Keratinocyte (primary cell): ENCODE measurements around the gene HDAC5. TPM values are rescaled to one million over a fixed set of nuclear protein-coding genes. Genes with fewer than 3 reads are reported as not detected.
"Not testable (repeated sequence)": the region's sequence is repeated elsewhere in the genome, so short reads cannot be mapped to it uniquely, and the experiment has no call there.

Experiments
- DNase-seq: peaks from one replicate; pipeline ENCODE4 v3.0.0-alpha.2; 2011; ENCODE audit warnings: low read depth, missing footprints, low spot score
- FAIRE-seq: peaks from 2 replicates; lab custom pipeline; 2011; peaks lifted over from hg19 to GRCh38; lab: Jason Lieb, UNC
- H2AFZ ChIP-seq: 2 replicates; pipeline ENCODE4 v1.6.0; 2012; ENCODE audit warnings: low read length, control low read depth, inconsistent platforms; ENCODE audit not compliant: control insufficient read depth
- H3K27ac ChIP-seq: 2 replicates; pipeline ENCODE4 v1.5.1; 2011; ENCODE audit warnings: low read length; ENCODE audit not compliant: control insufficient read depth, insufficient read depth
- H3K27me3 ChIP-seq: 3 replicates; pipeline ENCODE4 v1.6.0; 2011; ENCODE audit warnings: low read length; ENCODE audit not compliant: control insufficient read depth, insufficient read depth; ENCODE audit errors: extremely low read depth
- H3K36me3 ChIP-seq, 2 experiments: 2 replicates in 1 of 2; 3 replicates in 1 of 2; pipeline ENCODE4 v1.5.1; 2011; ENCODE audit warnings: low read length in 2 of 2, mild to moderate bottlenecking in 1 of 2; ENCODE audit not compliant: control insufficient read depth in 2 of 2, insufficient read depth in 2 of 2; ENCODE audit errors: extremely low read depth in 1 of 2
- H3K4me1 ChIP-seq: 3 replicates; pipeline ENCODE4 v1.5.1; 2011; ENCODE audit warnings: low read length; ENCODE audit not compliant: control insufficient read depth, insufficient read depth; ENCODE audit errors: extremely low read depth
- H3K4me2 ChIP-seq: 3 replicates; pipeline ENCODE4 v1.6.0; 2011; ENCODE audit warnings: low read depth, low read length; ENCODE audit not compliant: control insufficient read depth, insufficient read depth; ENCODE audit errors: extremely low read depth
- H3K4me3 ChIP-seq, 3 experiments: fragments of 200-600 bp in 1 of 3; sonication (generic) in 1 of 3; 2 replicates in 2 of 3; 3 replicates in 1 of 3; pipeline ENCODE4 v1.5.1; 2011 to 2016; ENCODE audit warnings: low read length in 3 of 3, mild to moderate bottlenecking in 3 of 3, control low read depth in 2 of 3, inconsistent platforms in 1 of 3, low read depth in 1 of 3, mixed read lengths in 1 of 3, mixed run types in 1 of 3, moderate library complexity in 1 of 3; ENCODE audit not compliant: control insufficient read depth in 2 of 3, insufficient read depth in 2 of 3; ENCODE audit errors: extremely low read depth in 1 of 3
- H3K79me2 ChIP-seq: 2 replicates; pipeline ENCODE4 v1.6.0; 2012; ENCODE audit warnings: low read length; ENCODE audit not compliant: control insufficient read depth, insufficient read depth
- H3K9ac ChIP-seq: 3 replicates; pipeline ENCODE4 v1.6.0; 2011; ENCODE audit warnings: low read length; ENCODE audit not compliant: control insufficient read depth, insufficient read depth; ENCODE audit errors: extremely low read depth
- H3K9me1 ChIP-seq: 3 replicates; pipeline ENCODE4 v1.6.0; 2011; ENCODE audit warnings: low read length; ENCODE audit not compliant: control insufficient read depth, insufficient read depth; ENCODE audit errors: extremely low read depth
- H3K9me3 ChIP-seq: 2 replicates; pipeline ENCODE4 v1.5.1; 2012; ENCODE audit warnings: low read depth, low read length; ENCODE audit not compliant: control insufficient read depth
- H4K20me1 ChIP-seq: 3 replicates; pipeline ENCODE4 v1.6.0; 2011; ENCODE audit warnings: low read length; ENCODE audit not compliant: control insufficient read depth, insufficient read depth; ENCODE audit errors: extremely low read depth
- EZH2 ChIP-seq: IDR thresholded peaks from one replicate; pipeline ENCODE4 v1.6.1; 2012; ENCODE audit warnings: inconsistent platforms, mild to moderate bottlenecking, low read length, moderate library complexity
- dilution Hi-C: fragments of 300-500 bp; cut with MboI; formaldehyde crosslinking; loops from one replicate; pipeline ENCODE4 v1.7.0; 2020; ENCODE audit warnings: low sequenced_read_pairs; ENCODE audit not compliant: extremely low pct_ligation_motif_present
- polyA plus RNA-seq, 5 experiments: library from polyadenylated mRNA; depleted of rRNA in 3 of 5; stranded (reverse) in 3 of 5; stranded (forward) in 1 of 5; unstranded in 1 of 5; fragments of >200 nt; gene quantifications; 1 replicate in 1 of 5; 2 replicates in 3 of 5; 3 replicates in 1 of 5; pipeline versions ENCODE4 v1.2.1 to v1.2.3, GENCODE V29; 2011 to 2012; ENCODE audit warnings: missing spikeins in 2 of 5, low read depth in 1 of 5, low replicate concordance in 1 of 5
- TF ChIP-seq, protein P1 (sequence below), 3 experiments: IDR thresholded peaks in 1 of 3; conservative IDR thresholded peaks in 1 of 3; optimal IDR thresholded peaks in 1 of 3; 2 replicates in 2 of 3; 3 replicates in 1 of 3; pipeline versions ENCODE3 to v1.5.1; 2011; ENCODE audit warnings: low read length in 3 of 3, mild to moderate bottlenecking in 3 of 3, moderate library complexity in 2 of 3, control low read depth in 1 of 3, inconsistent platforms in 1 of 3; ENCODE audit not compliant: insufficient read depth in 2 of 3; ENCODE audit errors: extremely low read depth in 1 of 3

Gene HDAC5
- polyA plus RNA-seq, 1 donor (not counting 4 experiments of a cell fraction or from before 2014, with no cell fraction given) = 4.5 TPM

DNA sequence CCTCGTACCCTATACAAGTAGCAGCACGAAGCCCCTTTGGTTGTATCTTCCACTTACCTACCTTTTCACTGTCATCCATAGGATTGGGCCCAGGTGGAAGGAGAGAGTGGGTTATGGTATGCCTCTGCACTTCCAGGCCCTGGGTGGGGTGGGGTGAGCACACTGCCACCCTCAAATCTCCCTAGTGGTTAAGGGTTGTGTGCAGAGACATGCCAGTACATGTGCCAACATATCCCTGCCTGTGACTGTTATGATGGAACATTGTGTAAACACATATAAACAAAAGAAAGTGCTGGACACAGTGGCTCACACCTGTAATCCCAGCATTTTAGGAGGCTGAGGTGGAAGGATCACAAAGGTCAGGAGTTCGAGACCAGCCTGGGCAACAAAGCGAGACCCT is 29.4 kb upstream of the HDAC5 start:
- H3K79me2 ChIP-seq = peaks cover 9% of the 10 kb centered on the region
- no peaks in the 10 kb centered on the region for H3K27me3 ChIP-seq
- H3K4me2 ChIP-seq = no peak overlapping the region
- H3K36me3 ChIP-seq = peaks cover 0 to 39% of the 10 kb centered on the region in 2 experiments
- no peaks in the 10 kb centered on the region for H3K9me1 ChIP-seq
- DNase-seq (peak; percentile 50), FAIRE-seq (peak; percentile 95)
- no peak overlapping the region for H2AFZ ChIP-seq
- H3K9ac ChIP-seq = no peak overlapping the region
- peaks cover 3% of the 10 kb centered on the region for H4K20me1 ChIP-seq
- H3K4me1 ChIP-seq = peaks cover 10% of the 10 kb centered on the region
- H3K9me3 ChIP-seq = no peaks in the 10 kb centered on the region
- no peak overlapping the region for H3K4me3 ChIP-seq
- TF ChIP-seq, protein P1, sequence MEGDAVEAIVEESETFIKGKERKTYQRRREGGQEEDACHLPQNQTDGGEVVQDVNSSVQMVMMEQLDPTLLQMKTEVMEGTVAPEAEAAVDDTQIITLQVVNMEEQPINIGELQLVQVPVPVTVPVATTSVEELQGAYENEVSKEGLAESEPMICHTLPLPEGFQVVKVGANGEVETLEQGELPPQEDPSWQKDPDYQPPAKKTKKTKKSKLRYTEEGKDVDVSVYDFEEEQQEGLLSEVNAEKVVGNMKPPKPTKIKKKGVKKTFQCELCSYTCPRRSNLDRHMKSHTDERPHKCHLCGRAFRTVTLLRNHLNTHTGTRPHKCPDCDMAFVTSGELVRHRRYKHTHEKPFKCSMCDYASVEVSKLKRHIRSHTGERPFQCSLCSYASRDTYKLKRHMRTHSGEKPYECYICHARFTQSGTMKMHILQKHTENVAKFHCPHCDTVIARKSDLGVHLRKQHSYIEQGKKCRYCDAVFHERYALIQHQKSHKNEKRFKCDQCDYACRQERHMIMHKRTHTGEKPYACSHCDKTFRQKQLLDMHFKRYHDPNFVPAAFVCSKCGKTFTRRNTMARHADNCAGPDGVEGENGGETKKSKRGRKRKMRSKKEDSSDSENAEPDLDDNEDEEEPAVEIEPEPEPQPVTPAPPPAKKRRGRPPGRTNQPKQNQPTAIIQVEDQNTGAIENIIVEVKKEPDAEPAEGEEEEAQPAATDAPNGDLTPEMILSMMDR (optimal IDR thresholded peaks at IDR 0.05 in 1 of 3, IDR thresholded peaks at IDR 0.05 in 1 of 3, conservative IDR thresholded peaks at IDR 0.05 in 1 of 3; ENCODE audit: extremely low read depth in 1 of 3, insufficient read depth in 2 of 3, low read length in 3 of 3) = no peak
- no peak for TF ChIP-seq EZH2
- dilution Hi-C loops = no loop called here
- H3K27ac ChIP-seq = peak overlapping the region; percentile 61

DNA sequence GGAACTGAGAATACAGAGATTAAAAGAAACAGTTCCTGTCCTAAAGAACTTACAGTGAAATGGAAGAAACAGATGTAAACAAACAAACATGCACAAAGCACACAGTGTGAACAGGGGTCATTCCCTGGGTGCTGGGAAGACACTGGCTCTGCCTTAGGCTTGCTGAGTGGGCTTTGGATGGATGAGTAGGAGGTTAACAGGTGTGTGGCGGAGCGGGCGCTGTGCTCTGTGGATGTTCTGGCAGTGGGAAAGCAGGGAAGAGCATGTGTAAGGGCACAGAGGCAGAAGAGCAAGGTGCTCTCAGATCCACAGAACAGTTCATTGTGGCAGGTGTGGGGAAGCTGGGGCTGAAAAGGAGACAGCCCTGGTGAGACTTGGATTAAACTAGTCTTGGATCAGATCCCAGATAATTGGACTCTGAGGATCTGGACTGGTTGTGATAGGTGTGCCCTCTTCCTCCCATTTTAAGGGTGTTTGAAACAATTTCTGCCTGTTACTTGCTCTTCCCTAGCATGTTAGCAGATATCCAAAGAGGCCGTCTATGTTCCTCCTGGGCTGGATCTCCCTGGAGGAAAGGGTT is 26.4 kb upstream of the HDAC5 start:
- Histone ChIP-seq H3K4me2 (no peak overlapping the region), H3K9me1 (no peaks in the 10 kb centered on the region), H3K27me3 (no peaks in the 10 kb centered on the region), H3K9me3 (no peaks in the 10 kb centered on the region), H3K27ac (no peak overlapping the region), H3K9ac (no peak overlapping the region), H3K4me1 (peaks cover 10% of the 10 kb centered on the region), H4K20me1 (peaks cover 3% of the 10 kb centered on the region), H3K79me2 (peaks cover 9% of the 10 kb centered on the region), H3K4me3 (no peak overlapping the region), H3K36me3 (peaks cover 0 to 34% of the 10 kb centered on the region in 2 experiments), H2AFZ (no peak overlapping the region)
- dilution Hi-C loops = no loop called here
- no peak for DNase-seq
- no peak for FAIRE-seq
- TF ChIP-seq, protein P1 (optimal IDR thresholded peaks at IDR 0.05 in 1 of 3, IDR thresholded peaks at IDR 0.05 in 1 of 3, conservative IDR thresholded peaks at IDR 0.05 in 1 of 3; ENCODE audit: extremely low read depth in 1 of 3, insufficient read depth in 2 of 3, low read length in 3 of 3) = no peak

DNA sequence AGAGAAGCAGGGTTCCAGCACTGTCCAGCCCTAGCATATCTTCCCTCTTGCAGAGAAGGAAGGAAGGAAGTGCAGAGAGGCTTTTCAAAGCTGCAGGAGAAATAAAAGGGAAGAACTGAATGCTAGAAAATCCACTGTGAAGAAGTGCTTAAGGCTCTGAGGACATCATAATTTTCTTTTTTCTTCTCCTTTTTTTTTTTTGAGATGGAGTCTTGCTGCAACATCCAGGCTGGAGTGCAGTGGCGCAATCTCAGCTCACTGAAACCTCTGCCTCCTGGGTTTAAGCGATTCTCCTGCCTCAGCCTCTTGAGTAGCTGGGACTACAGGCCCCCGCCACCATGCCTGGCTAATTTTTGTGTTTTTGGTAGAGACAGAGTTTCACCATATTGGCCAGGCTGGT is 25.6 kb upstream of the HDAC5 start:
- H3K4me3 ChIP-seq = not testable (repeated sequence)

More for the DNA sequence above, 25.6 kb upstream of the HDAC5 start:
- H3K4me2 ChIP-seq, H3K27me3 ChIP-seq, H3K27ac ChIP-seq, H3K9me1 ChIP-seq, DNase-seq, H4K20me1 ChIP-seq, H3K9me3 ChIP-seq, dilution Hi-C loops, H3K9ac ChIP-seq, H2AFZ ChIP-seq, H3K79me2 ChIP-seq, FAIRE-seq: not testable (repeated sequence)
- H3K36me3 ChIP-seq = peaks cover 0 to 27% of the 10 kb centered on the region in 2 experiments
- peaks cover 10% of the 10 kb centered on the region for H3K4me1 ChIP-seq
